ENCODE measurements around the gene MEGF6.

The MEGF6 gene

GRCh38 chr1:3606779-3607702 lies 4.3 kb downstream of the MEGF6 start:
- no peak for DNase-seq (ENCODE audit: low spot score)

DNA sequence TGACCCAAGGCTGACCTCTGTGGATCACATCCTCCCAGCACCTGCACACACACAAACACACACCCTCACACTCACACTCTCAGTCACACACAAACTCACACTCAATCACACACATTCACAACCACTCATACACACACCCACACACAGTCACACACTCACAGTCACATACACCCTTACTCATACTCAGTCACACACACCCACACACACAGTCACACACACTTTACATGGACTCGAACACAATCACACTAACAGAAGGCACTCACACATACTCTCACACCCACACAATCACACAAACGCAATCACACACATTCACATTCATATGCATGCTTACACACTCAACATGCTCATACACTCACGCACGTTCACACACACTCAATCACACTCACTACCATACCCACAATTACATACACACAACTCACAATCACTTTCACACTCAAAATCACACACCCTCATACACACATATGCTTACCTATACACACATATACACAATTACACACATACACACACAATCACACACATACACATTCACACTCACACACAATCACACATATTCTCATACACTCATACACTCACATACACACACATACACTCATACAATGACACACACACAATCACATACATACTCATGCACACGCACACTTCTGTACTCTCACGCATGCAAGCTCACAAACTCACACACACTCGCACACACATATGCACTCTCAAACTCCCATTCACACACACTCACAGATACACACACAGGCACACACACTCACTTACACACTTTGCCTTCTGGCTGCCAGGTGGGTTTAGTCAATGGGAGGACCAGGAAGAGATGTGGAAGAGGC lies 6.1 kb downstream of the MEGF6 start:
- DNase-seq (ENCODE audit: low spot score), result no peak

- DNase-seq (ENCODE audit: low spot score), result no peak
These were observed 6.8 kb downstream of the MEGF6 start for GRCh38 chr1:3604468-3604974.

DNA sequence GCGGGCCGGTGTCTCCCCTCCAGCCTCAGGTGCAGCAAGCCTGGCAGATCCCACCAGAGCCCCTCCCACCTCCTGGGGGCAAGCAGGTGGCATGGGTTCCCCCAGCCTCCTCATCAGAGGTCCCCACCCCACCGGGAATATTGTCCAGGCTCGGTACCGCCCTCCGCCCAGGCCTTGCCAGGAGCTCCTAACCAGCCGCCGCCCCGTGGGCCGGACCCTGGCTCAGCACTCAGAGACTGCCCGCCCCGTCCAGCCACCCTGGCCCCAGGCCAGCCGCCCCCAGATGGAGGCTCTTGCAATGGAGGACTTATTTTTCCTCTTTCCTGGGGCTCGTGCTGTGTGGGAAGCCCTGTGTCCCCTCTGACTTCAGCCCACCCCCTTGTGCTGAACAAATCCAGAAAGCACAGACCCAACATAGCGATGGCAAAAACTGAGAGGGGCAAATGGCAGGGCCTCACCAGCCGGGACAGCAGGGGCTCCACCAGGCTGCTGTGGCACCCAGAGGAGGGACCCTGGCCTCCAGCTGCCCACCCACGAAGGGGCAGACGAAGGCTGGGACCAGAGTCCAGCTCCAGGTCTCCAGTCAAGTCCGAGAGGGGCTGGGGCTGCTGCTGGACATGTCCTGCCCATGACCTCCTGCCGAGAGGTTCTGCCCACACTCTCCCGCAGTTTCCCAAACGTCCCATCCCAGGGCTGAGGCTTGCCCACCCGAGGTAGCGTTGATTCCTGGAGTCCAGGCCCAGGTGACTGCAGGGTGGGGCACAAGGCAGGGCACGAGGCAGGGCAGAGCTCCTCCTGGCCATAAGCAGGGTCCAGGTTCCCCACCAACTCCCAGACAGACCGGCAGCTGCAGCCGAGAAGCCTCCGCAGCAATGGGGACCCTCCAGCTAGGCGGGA lies 7.5 kb downstream of the MEGF6 start:
- DNase-seq (ENCODE audit: low spot score), result no peak

DNA sequence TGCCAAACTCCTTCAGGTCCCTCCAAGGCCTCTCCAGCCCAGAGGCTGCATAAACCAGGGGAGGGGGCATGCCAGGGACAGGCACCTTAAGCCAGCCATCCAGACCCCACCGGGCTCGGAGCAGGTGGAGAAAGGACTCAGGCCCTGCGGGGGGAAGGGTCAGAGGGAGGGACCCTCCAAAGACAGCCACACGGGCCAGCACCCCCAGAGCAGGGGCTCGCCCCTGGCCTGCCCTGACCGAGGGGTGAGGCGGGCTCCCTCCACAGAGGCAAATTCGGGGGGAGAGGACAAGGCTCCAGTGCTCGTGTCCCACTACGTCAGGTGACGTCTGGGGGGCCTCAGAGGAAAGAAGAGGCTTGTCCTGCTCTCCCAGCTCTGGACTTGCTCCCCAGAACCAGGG lies 8.2 kb downstream of the MEGF6 start:
- DNase-seq (ENCODE audit: low spot score), result no peak

- no peak for DNase-seq (ENCODE audit: low spot score)
These were observed 8.9 kb downstream of the MEGF6 start for GRCh38 chr1:3602375-3602774.

GRCh38 chr1:3601743-3602142 lies 9.6 kb downstream of the MEGF6 start:
- DNase-seq (ENCODE audit: low spot score), result no peak

GRCh38 chr1:3600354-3600753 lies 11.0 kb downstream of the MEGF6 start:
- no peak for DNase-seq (ENCODE audit: low spot score)

GRCh38 chr1:3599816-3600215 lies 11.5 kb downstream of the MEGF6 start:
- DNase-seq (ENCODE audit: low spot score), result no peak

DNA sequence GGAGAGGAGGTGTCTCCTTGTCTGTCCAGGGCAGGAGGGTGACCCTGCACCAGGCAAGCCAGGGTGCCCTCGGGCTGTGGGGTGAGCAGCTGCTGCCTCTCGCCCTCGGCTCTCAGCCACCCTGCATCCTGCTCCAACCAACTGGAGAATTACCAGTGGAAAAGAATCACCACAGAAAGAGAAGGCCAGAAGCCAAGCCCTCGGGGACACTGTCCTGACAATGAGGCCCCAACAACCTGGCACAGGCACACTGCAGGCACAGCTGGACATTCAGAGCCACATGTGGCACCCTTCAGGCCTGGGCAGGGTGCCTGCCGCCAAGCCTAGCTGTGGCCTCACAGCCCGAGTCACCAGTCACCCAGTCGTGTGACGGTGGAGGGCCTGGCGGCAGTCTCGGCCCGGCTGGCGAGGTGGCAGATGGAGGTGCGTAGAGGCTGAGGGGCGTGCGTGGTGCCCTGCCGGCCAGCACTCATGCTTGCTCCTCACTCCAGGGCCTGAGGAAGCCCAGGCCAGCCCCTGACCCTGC lies 12.0 kb downstream of the MEGF6 start:
- no peak for DNase-seq (ENCODE audit: low spot score)

DNA sequence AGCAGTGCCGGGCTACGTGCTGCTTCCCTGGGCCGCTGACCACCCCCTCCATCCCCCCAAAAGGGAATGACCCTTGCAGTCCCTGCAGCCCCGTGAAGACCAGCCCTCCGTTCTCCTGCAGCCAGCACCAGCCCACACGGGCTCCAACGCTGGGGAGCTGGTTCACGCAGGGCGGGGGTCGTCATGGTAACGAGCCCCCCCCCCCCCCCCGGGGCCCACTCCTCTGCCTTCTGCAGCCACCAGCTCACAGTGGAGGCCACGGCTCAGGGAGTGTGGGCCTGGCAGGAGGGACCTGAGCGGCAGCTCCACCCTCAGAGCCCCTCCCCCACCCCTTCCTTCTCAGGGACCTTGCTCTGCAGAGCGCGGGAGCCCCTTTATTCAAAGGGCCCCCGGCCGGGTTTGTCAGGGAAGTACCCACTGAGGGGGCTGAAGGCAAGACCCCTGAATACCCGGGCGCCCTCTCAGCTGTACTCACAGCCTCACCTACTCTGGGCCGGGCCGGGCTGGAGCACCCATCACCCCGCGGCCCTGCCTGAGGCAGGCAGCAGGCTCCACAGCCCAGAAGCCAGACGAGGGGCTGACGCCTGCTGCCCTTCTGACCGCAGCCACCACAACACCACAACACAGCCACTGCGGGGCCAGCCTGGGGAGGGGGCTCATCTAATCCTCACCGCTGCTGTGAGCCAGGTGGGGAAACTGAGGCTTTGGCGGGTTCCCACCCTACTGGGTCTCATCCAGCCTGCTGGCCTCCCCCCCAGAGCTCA lies 12.6 kb downstream of the MEGF6 start:
- no peak for DNase-seq (ENCODE audit: low spot score)

DNA sequence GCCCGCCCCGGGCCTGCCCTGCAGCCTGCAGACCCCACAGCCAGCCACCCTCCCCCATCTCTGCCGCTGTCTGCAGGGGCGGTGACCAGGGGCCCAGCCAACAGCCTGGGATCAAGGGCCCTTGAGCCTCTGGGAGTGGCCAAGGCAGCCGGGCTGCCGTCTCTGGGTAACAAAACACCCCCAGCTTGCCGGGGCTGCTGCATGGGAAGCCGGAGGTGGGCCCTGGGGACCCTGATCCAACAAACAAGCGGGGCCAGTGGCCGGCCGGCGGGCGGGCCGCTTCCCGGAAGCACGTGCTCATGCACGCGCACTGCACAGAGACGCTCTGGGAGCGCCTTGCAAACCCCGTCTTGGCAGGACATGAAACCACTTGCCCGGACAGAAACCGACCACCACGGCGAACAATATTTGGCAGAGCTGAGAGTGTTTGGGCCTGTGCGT lies 13.2 kb downstream of the MEGF6 start:
- no peak for DNase-seq (ENCODE audit: low spot score)

DNA sequence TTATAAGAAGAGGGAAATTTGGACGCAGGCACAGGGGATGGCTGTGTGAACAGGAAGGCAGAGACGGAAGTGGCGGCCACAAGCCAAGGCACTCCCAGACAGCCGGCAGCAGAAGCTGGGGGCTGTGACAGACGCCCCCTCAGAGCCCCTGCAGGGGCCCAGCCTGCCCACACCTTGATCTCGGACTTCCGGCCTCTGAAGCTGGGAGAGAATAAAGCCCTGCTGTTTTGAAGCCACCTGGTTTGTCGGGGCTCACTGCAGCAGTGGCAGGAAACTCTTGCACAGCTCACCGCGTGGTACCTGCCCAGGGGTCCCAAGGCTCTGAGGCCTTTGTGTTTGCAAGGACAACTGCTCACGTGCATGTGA lies 13.7 kb downstream of the MEGF6 start:
- no peak for DNase-seq (ENCODE audit: low spot score)

DNA sequence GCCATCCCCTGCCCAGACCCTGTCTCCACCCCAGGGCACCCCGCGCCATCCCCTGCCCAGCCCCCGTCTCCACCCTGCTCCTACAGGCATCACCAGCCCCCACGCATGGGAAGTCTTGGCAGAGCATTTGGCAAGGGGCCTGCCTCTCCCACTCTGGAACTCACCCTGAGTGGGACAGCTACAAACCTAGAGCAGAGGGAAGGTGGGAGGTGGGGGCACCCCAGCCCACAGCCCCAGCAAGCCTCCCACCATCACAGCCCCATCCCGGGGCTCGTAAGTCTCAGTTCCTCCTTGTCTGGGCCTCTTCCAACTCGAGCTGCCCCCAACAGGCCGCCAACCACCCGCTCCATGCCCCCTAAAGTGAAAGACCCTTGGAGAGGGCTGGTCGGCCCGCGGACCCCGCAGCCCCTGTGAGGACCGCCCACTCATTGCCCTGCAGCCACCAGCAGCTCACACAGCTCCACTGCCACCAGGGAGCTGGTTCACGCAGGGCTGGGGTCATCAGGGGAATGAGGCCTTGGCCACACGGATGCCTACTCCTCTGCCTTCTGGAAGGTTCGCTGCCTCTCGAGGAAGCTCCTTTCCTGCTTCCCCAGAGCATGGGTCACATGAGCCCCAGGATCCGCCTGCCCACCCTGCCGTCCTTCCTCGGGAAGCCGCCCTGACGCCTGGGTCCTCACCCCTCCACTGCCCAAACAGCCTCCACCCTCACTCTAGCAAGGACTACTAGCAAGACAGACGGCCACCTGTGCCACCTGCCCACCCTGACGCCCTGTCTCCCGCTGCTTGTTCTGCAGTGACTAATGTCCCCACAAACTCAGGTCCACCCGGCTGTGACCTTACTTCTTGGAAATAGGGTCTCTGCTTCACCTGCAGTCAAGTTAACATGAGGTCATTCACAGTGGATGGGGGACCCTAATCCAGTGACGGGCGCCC lies 14.4 kb downstream of the MEGF6 start:
- DNase-seq (ENCODE audit: low spot score), result no peak

DNA sequence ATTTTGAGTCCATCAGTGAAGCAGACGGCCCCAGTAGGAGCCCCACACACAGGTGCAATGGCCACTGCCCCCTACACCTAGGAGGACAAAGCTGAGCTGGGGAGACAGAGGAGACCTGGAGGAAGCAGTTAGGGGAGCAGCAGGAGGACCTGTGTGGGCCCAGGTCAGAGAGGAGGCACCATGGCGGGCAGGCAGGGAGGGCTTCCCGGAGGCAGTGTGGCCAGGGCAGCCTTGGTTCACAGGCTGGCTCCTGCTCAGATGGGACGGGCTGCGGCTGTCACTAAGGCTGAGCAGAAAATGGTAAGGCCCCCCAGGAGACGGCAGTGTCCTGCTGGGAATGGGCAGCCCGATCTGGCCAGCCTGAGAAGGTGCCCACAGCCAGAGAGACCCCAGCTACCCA lies 15.4 kb downstream of the MEGF6 start:
- DNase-seq (ENCODE audit: low spot score), result no peak

GRCh38 chr1:3594706-3595377 lies 16.5 kb downstream of the MEGF6 start:
- DNase-seq (ENCODE audit: low spot score), result no peak

DNA sequence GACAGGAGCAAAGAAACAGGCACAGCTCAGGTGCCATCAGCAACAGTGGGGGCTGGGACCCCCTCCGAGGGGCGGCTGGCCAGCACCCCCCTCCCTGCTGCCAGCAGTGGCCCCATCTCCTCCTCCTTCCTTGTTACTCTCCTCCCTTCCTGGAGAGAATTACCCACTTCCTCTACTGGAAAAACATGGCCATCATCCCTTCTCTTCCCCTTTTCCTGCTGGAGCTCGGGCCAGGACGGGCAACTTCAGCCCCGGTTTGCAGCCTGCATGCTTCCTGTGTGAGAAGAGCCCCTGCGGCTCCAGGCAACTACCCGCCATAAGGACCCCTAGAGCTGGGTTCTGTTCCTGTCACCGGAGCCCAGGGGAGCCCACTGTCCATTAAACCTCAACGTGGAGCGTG lies 17.6 kb downstream of the MEGF6 start:
- DNase-seq (ENCODE audit: low spot score), result no peak

- no peak for DNase-seq (ENCODE audit: low spot score)
These were observed 18.0 kb downstream of the MEGF6 start for GRCh38 chr1:3593334-3593733.
